ENCODE results near the gene SLC35F3.

- TF ChIP-seq CTCF (conservative IDR thresholded peaks at IDR 0.05; ENCODE audit: low read length) = no peak
- no peak for TF ChIP-seq EZH2phosphoT487 (IDR thresholded peaks at IDR 0.05; ENCODE audit: borderline replicate concordance, low read depth, low read length)
Measured at GRCh38 chr1:234238060-234238459, 333.6 kb downstream of the SLC35F3 start.
